Right renal pelvis (tissue), 4 donors: Measurements from ENCODE around the gene ZDHHC7. TPM values are rescaled to one million over a fixed set of nuclear protein-coding genes. Genes with fewer than 3 reads are reported as not detected.
A peak's percentile ranks its signal among the peaks of the same experiment; 100 is the strongest.
"Not testable (repeated sequence)": the region's sequence is repeated elsewhere in the genome, so short reads cannot be mapped to it uniquely, and the experiment has no call there.

Experiments used
- DNase-seq, 4 donors: peaks; one replicate each; pipeline ENCODE4 v3.0.0-alpha.2; 2013; ENCODE audit warnings: low read depth in 4 of 4, low spot score in 3 of 4, missing footprints in 1 of 4
- polyA plus RNA-seq, 4 donors: library from polyadenylated mRNA; unstranded; fragments of 120-200 nt; gene quantifications; one replicate each; pipeline ENCODE4 v1.2.1, GENCODE V29; 2013; ENCODE audit not compliant: insufficient read length in 4 of 4

The ZDHHC7 gene
- polyA plus RNA-seq, 4 donors = 54.5 to 60.8 (median 59.8) TPM

GRCh38 chr16:85045641-85046471 is 34.5 kb upstream of the ZDHHC7 start:
- DNase-seq = no peak

GRCh38 chr16:85045077-85045476 is 33.7 kb upstream of the ZDHHC7 start:
- DNase-seq = no peak

DNA sequence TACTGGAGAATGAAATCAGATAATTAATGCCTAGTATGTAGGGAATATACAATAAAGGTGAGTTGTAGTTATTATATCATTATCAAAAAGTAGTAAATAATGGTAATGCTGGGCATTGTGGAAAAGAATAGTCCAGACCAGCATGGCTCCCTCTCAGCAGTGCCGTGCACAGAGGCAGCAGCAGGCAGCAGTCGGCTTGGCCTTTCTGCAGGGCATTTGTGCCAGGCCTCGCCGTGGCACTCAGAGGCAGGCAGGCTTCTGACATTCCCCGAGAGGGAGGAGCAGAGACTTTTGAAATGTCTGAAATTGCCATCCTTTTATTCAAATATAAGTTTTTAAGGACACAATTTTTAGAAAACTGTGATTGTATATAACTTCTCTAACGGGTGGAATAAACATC is 31.3 kb upstream of the ZDHHC7 start:
- no peak for DNase-seq

DNA sequence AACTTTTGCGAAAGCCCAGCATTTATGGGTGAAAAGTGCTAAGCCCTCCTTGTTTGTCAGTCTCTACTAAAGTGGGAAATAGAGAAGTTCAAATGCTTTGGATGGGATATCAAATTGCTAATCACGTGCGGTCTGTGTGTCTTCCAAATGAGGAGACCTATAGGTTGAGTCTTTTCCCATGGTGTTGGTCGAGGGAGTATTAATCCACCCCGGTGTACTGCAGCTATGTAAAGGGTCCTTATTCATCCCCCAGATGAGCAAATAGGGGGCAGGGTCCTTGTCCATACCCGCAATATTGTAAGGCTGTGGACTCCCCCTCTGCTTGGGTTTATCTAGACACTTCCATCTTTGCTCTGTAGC is 30.8 kb upstream of the ZDHHC7 start:
- DNase-seq = no peak

DNA sequence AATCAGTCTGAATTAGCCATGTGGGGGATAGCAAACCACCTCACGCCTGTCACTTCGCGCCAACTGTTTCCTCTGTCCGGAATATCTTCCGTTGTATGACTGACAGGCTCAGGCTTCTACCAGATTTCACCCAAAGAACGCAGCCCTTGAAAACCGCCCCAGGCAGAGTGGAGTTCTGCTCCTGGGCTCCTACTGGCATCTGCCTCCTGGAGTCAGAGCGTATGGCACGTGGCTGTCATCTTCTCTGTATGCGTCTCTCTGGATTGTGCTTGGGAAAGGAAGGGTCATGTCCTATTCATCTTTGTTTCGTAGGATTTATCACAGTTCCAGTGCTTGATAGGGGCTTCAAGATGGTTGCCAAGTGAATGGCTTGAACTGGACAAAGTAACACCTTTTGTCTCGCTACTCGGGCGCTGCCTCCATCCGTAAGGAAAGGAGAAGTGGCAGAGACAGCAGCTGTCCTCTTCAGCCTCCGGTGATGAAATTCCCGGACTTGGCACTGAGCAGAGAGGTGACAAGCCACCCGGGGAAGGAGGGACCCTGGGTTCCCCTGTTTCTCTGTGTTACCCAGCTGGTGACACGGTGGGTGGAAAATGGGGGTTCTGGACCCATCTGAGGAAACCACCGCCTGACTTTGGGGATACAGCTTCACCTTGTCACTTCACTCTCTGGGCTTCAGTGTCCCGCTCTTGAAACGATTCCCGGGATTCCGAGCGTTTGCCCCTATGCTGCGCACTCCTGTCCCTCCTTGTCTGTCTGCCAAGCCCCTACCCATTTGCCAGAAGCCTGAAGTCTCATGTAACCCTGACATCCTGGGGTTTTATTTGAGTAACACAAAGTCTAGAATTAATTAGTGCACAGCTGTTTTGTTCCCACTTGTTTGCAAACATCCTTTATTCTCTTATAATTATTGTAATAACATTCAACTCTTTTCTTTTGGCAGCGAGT is 30.2 kb upstream of the ZDHHC7 start:
- no peak for DNase-seq

GRCh38 chr16:85040685-85041084 is 29.4 kb upstream of the ZDHHC7 start:
- no peak for DNase-seq

DNA sequence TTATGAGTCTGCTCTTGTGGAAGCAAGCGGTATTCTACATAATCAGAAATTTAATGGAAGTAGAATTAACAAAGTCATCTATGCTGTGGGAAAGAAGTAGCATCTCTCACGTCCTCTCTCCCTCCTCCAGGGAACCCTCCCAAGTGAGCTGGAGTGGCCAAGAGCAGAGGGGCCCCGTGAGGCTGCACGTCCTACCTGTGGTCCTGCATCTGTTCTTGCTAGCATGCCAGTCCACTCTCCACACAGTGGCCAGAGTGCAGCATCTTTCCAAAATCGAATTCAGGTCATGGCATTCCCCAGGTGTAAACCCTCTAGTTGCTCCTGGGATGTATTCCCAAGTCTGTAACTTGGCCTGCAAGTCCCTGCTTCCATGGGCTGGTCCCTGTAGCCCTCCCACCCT is 26.4 kb upstream of the ZDHHC7 start:
- DNase-seq = no peak

DNA sequence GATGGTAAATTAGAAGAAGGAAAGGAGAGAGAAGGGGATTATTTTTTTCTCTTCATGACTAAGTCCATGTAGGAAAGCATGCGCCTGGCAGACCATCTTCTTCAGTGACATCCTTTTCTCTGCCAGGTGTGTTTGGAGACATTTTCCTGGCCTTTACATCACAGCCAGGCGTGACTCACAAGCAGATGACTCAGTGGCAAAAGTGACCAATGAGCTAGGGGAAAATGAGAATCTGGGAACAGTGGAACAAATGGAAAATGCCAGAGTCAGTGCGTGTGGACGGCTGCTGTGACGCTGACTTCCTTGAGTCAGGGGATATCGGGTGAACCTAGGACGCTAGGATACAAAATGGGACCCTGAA is 25.7 kb upstream of the ZDHHC7 start:
- no peak for DNase-seq

- no peak for DNase-seq
Observed at GRCh38 chr16:85036236-85037049, 25.1 kb upstream of the ZDHHC7 start.

DNA sequence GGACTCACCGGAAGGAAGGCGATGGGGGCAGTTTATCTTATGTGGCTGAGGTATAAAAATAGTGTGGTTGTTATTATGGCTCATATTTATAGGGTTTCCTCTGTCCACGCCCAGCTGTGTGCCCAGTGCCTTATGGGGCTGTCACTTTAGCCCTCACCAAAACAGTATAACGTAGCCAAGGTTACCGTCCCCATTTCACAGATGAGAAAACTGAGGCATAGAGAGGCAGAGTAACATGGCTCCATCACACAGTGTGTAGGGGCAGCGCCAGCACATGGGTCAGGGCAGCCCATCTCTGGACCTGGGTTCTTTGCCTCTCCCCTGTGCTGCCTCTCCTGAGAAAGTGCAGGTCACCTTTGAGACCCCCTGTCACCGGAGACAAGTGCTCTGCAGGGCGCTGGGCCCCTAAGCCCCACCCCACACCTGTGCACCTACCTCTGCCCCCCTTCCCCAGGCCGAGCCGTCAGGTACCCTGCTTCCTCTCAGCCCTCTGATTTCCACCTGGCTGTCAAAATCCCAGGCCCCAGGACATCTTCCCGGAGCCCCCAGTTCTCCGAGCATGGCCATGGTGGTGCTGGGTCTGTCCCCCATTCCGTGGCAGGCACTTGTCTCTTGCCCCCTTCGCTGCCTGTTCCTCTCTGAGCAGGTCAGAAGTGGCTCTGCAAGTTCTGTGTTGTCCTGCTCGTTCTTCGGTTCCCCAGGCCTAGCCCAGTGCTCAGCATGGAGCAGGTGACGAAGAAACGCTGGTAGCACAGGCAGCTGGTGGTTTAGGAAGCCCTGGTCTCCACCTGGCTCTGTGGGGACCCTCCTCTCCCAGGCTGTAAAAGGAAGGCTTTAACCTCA is 23.5 kb upstream of the ZDHHC7 start:
- DNase-seq = no peak

DNA sequence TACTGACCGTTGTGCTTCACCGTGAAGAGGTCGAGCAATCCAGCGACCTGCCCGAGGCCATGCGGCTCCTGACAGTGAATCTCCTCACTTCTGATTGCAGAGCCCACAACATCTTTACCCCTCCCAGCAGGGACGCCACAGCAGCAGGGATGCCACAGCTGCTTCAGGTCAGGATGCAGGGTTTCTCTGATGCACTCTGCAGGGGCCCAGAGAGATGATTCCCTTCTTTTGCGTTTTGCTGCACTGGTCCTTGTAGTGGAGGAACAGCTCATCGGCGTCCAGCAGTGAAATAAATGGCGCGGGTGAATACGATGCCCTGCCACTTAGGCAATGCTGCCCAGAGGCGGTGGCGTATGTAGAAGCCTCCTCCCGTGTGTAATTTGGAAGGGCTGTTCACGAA is 21.8 kb upstream of the ZDHHC7 start:
- DNase-seq = no peak

DNA sequence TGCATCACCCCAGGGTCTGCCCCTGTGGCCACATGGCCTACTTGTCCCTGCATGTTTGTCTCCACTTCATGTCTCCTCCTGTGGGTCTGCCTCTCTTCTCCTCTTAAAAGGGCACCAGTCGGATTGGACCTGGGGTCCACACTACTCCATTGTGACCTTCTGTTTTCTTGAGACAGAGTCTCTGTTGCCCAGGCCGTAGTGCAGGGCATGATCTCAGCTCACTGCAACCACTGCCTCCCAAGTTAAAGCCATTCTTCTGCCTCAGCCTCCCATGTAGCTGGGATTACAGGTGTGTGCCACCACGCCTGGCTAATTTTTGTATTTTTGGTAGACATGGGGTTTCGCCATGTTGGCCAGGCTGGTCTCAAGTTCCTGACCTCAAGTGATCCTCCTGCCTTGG is 20.9 kb upstream of the ZDHHC7 start:
- not testable (repeated sequence) for DNase-seq

GRCh38 chr16:85031451-85031850 is 20.1 kb upstream of the ZDHHC7 start:
- no peak for DNase-seq

DNA sequence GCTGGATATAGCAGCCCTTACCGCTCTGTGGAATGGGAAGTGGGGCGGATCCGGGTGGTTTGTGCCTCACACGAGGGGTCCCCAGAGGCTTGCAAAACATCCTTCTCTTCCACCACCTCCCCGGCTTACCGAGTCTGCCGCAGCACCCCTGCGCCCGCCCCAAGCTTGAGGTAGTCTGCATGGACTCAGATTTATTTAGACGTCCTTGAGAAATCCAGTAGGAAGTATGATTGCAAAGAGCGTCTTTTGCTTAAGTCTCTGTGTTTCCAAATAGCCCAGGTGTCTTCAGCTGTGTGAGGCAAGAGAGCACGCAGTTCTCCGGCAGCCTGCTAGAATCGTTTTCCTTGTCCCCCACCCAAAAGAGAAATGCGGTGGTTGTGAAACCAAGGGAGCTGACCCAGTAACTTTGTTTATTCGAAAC is 18.7 kb upstream of the ZDHHC7 start:
- DNase-seq = no peak

- DNase-seq = no peak
Observed at GRCh38 chr16:85029408-85029784, 18.1 kb upstream of the ZDHHC7 start.

- no peak for DNase-seq
Observed at GRCh38 chr16:85028685-85029407, 17.5 kb upstream of the ZDHHC7 start.

GRCh38 chr16:85027958-85028684 is 16.8 kb upstream of the ZDHHC7 start:
- DNase-seq = no peak

DNA sequence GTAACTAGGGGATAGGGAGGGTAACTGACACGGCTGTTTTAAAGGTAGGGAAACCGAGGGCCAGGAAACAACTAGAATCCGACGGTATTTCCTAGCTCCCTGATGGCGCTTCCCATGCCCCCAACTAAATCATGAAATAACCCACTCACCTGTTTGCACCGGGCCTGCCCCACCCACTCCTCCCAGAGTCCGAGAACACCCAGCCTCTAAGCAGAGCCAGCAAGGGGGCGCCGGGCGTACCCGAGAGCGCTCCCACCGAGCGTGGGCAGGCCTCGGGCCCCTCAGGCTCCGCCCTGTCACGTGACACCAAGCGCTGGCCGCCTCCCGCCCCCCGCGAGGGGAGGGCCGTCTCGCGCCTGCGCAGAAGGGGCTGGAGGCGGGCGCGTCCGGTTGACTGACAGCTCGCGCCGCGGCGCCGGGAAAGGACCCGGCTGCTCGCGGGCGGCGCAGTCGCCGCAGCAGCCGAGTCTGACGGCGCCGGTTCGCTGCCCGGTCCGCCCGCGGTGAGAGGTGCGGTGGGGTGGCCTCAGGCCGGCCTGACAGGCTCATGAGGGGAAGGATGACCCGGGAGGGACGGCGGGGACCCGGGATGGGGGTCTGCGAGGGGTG is 16.1 kb upstream of the ZDHHC7 start, which contains the start of gene KIAA0513:
Gene KIAA0513, plus strand, starts transcription at position 447 of the 609 bp plus-strand sequence. CDS start 39,277 bp downstream, outside the sequence.
- peak; percentile 91 to 92 (median 92) for DNase-seq
